ENCODE results near the gene SOX4. TPM values are rescaled to one million over a fixed set of nuclear protein-coding genes. Genes with fewer than 3 reads are reported as not detected.

The SOX4 gene
- total and polyA plus RNA-seq, 2 experiments from 2014 or later, result 164 to 235 TPM

GRCh38 chr6:21555197-21555596, 38.4 kb upstream of the SOX4 start:
- Histone ChIP-seq H2AFZ (no peak overlapping the region), H3K4me3 (no peak overlapping the region), H3F3A (replicated peaks; ENCODE audit: low read depth) (0 out of 2 replicates have a peak, but pooled peaks cover 4% of the 10 kb centered on the region), H3K79me2 (replicated peaks; ENCODE audit: insufficient read depth) (no peaks in the 10 kb centered on the region), H4K20me1 (replicated peaks; ENCODE audit: insufficient read depth) (no peaks in the 10 kb centered on the region), H3K4me1 (ENCODE audit: insufficient read depth) (peaks cover 8% of the 10 kb centered on the region), H3K27me3 (ENCODE audit: insufficient read depth) (no peaks in the 10 kb centered on the region), H3K36me3 (ENCODE audit: insufficient read depth) (peaks cover under 1% of the 10 kb centered on the region; the same call in 1 of the 2 replicates), H3K4me2 (no peak overlapping the region), H3K9me2 (ENCODE audit: insufficient read depth) (0 out of 2 replicates have a peak, but pooled peaks cover 8% of the 10 kb centered on the region), H3K27ac (ENCODE audit: low read depth) (no peak overlapping the region)
- Mint-ChIP-seq H3K9me3 (peaks cover 14% of the 10 kb centered on the region), H3K4me1 (peaks cover 5% of the 10 kb centered on the region), H3K36me3 (ENCODE audit: low read depth) (peaks cover 14% of the 10 kb centered on the region), H3K27ac (no peak overlapping the region), H3K4me3 (no peak overlapping the region), H3K27me3 (ENCODE audit: insufficient read depth, low read depth, poor library complexity) (peaks cover 2% of the 10 kb centered on the region)
- no peak for TF ChIP-seq POLR2AphosphoS5 (IDR thresholded peaks at IDR 0.05; ENCODE audit: low read depth)
- TF ChIP-seq ZNF114 (CRISPR knock-in tag; IDR thresholded peaks at IDR 0.05), result no peak
- TF ChIP-seq CTCF (conservative IDR thresholded peaks at IDR 0.05; ENCODE audit: low read depth in 2 of 2), result no peak
- TF ChIP-seq ZNF462 (CRISPR knock-in tag; IDR thresholded peaks at IDR 0.05), result no peak
- no peak for TF ChIP-seq ZNF331 (CRISPR knock-in tag; IDR thresholded peaks at IDR 0.05; ENCODE audit: low read depth)
- TF ChIP-seq REST (IDR thresholded peaks at IDR 0.05; ENCODE audit: unreplicated experiment), result no peak
- no peak for TF ChIP-seq ETS1 (IDR thresholded peaks at IDR 0.05)
- no peak for TF ChIP-seq CREB1 (CRISPR knock-in tag; IDR thresholded peaks at IDR 0.05; ENCODE audit: low read depth)
- TF ChIP-seq EZH2 (IDR thresholded peaks at IDR 0.05; ENCODE audit: low read depth, unreplicated experiment), result no peak
- no peak for TF ChIP-seq STAT1 (IDR thresholded peaks at IDR 0.05; ENCODE audit: unreplicated experiment)
- DNase-seq (ENCODE audit: low spot score) (no peak), ATAC-seq (no peak)

Data from GM23338 (cell line).